ENCODE results near the gene TSC22D4. TPM values are rescaled to one million over a fixed set of nuclear protein-coding genes. Genes with fewer than 3 reads are reported as not detected.

TSC22D4 gene
- total RNA-seq, 2 donors from 2014 or later, result 25.7 to 45.5 TPM

- TF ChIP-seq CTCF (IDR thresholded peaks at IDR 0.05), result no peak
- Histone ChIP-seq H3K27me3 (replicated peaks; ENCODE audit: insufficient read depth) (no peaks in the 10 kb centered on the region), H3K9me3 (no peaks in the 10 kb centered on the region), H3K4me1 (ENCODE audit: control insufficient read depth in 1 of 2, low read depth in 2 of 2) (no peaks in the 10 kb centered on the region), H3K36me3 (no peaks in the 10 kb centered on the region), H3K4me3 (no peak overlapping the region), H3K27ac (no peak overlapping the region)
- DNase-seq (ENCODE audit: low spot score) (no peak), ATAC-seq (ENCODE audit: insufficient number of reproducible peaks, low FRiP score, low read depth) (no peak)
Observed at GRCh38 chr7:100519580-100519979, 40.6 kb upstream of the TSC22D4 start.

- Histone ChIP-seq H3K9me3 (no peaks in the 10 kb centered on the region), H3K36me3 (no peaks in the 10 kb centered on the region), H3K27ac (no peak overlapping the region), H3K4me1 (ENCODE audit: control insufficient read depth in 1 of 2, low read depth in 2 of 2) (no peaks in the 10 kb centered on the region), H3K27me3 (replicated peaks; ENCODE audit: insufficient read depth) (no peaks in the 10 kb centered on the region), H3K4me3 (no peak overlapping the region)
- TF ChIP-seq CTCF (IDR thresholded peaks at IDR 0.05), result no peak
- ATAC-seq (ENCODE audit: insufficient number of reproducible peaks, low FRiP score, low read depth) (no peak), DNase-seq (ENCODE audit: low spot score) (no peak)
Observed at GRCh38 chr7:100517305-100517704, 38.3 kb upstream of the TSC22D4 start.

- no peak for DNase-seq (ENCODE audit: low spot score)
- H3K27ac ChIP-seq, result no peak overlapping the region
- no peaks in the 10 kb centered on the region for H3K4me1 ChIP-seq (ENCODE audit: control insufficient read depth in 1 of 2, low read depth in 2 of 2)
- H3K36me3 ChIP-seq, result no peaks in the 10 kb centered on the region
- H3K27me3 ChIP-seq (replicated peaks; ENCODE audit: insufficient read depth), result no peaks in the 10 kb centered on the region
- no peak for ATAC-seq (ENCODE audit: insufficient number of reproducible peaks, low FRiP score, low read depth)
- TF ChIP-seq CTCF (IDR thresholded peaks at IDR 0.05), result no peak
- no peaks in the 10 kb centered on the region for H3K9me3 ChIP-seq
- H3K4me3 ChIP-seq, result no peak overlapping the region
Observed at GRCh38 chr7:100516135-100516812, 37.3 kb upstream of the TSC22D4 start.

GRCh38 chr7:100515072-100515532, 36.1 kb upstream of the TSC22D4 start:
- no peak for ATAC-seq (ENCODE audit: insufficient number of reproducible peaks, low FRiP score, low read depth)
- H3K27ac ChIP-seq, result no peak overlapping the region

More at GRCh38 chr7:100515072-100515532, 36.1 kb upstream of the TSC22D4 start:
- no peaks in the 10 kb centered on the region for H3K9me3 ChIP-seq
- no peak for DNase-seq (ENCODE audit: low spot score)
- TF ChIP-seq CTCF (IDR thresholded peaks at IDR 0.05), result no peak
- H3K36me3 ChIP-seq, result no peaks in the 10 kb centered on the region
- H3K27me3 ChIP-seq (replicated peaks; ENCODE audit: insufficient read depth), result no peaks in the 10 kb centered on the region
- no peaks in the 10 kb centered on the region for H3K4me1 ChIP-seq (ENCODE audit: control insufficient read depth in 1 of 2, low read depth in 2 of 2)
- no peak overlapping the region for H3K4me3 ChIP-seq
